Nephron (organoid): ENCODE data around the gene BDH1.
"Not testable (repeated sequence)": the region's sequence is repeated elsewhere in the genome, so short reads cannot be mapped to it uniquely, and the experiment has no call there.

ENCODE experiments used
- H3K27ac Mint-ChIP-seq, 3 experiments: 2 replicates each; pipeline ENCODE4 v1.8.0; 2020; ENCODE audit warnings: mixed read lengths in 3 of 3, mild to moderate bottlenecking in 2 of 3, moderate library complexity in 1 of 3
- H3K27me3 Mint-ChIP-seq: 2 replicates; pipeline ENCODE4 v1.8.0; 2021; ENCODE audit warnings: low read depth, mild to moderate bottlenecking, moderate library complexity, mixed read lengths
- H3K36me3 Mint-ChIP-seq: 2 replicates; pipeline ENCODE4 v1.8.0; 2020; ENCODE audit warnings: low read depth, mixed read lengths
- H3K4me1 Mint-ChIP-seq: 2 replicates; pipeline ENCODE4 v1.8.0; 2020; ENCODE audit warnings: mixed read lengths
- H3K4me3 Mint-ChIP-seq, 3 experiments: 2 replicates each; pipeline ENCODE4 v1.8.0; 2020; ENCODE audit warnings: mild to moderate bottlenecking in 3 of 3, mixed read lengths in 3 of 3, moderate library complexity in 2 of 3
- H3K9me3 Mint-ChIP-seq: 2 replicates; pipeline ENCODE4 v1.8.0; 2020; ENCODE audit warnings: mixed read lengths
- CTCF ChIP-seq, 3 experiments: fragments of 200-600 bp; sonication (generic); IDR thresholded peaks; one replicate each; pipeline ENCODE4 v1.5.0; 2021; ENCODE audit warnings: antibody characterized with exemption in 3 of 3; ENCODE audit not compliant: unreplicated experiment in 3 of 3

The BDH1 gene

GRCh38 chr3:197591816-197592215 lies 36.0 kb upstream of the BDH1 start:
- Mint-ChIP-seq H3K9me3 (no peaks in the 10 kb centered on the region), H3K4me1 (no peaks in the 10 kb centered on the region), H3K36me3 (no peaks in the 10 kb centered on the region), H3K27ac (no peak overlapping the region), H3K4me3 (no peak overlapping the region), H3K27me3 (no peaks in the 10 kb centered on the region)
- no peak for TF ChIP-seq CTCF (IDR thresholded peaks at IDR 0.05; ENCODE audit: unreplicated experiment in 3 of 3)

DNA sequence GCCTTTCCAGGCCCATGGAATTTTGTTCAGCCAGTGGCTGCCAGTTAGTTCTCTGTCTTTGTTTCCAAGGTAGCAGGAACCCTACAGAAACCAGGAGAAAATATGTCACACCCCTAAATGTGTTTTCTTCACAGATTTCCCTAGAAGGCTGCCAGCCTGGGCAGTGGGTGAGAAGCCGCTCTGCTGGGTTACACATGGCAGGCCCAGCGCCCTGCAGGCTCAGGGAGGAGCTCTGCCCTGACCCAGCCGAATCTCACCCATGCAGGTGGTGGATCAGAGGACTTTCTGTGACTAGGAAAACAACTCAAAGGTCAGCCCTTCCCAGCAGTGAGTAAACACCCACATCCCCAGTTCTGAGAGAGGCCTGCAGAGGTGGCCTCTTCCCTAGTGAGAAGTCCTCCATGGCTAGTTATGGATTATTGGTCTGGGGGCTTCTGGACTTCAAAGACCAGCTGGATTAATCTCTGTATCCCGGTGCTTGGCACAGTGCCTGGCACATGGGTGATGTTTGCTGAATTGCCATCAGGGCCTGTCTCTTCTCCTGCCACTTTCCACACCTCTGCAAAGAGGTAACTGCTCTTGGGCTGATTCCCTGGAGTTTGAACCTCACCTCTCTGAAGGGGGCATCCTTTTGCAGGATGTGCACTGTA lies 34.7 kb upstream of the BDH1 start:
- H3K27me3 Mint-ChIP-seq, result no peaks in the 10 kb centered on the region
- TF ChIP-seq CTCF (IDR thresholded peaks at IDR 0.05; ENCODE audit: unreplicated experiment in 3 of 3), result no peak
- H3K4me1 Mint-ChIP-seq, result no peaks in the 10 kb centered on the region
- H3K36me3 Mint-ChIP-seq, result no peaks in the 10 kb centered on the region
- H3K4me3 Mint-ChIP-seq, result no peak overlapping the region
- H3K27ac Mint-ChIP-seq, result peak overlapping the region in 1 of 3 experiments; percentile 46
- H3K9me3 Mint-ChIP-seq, result no peaks in the 10 kb centered on the region

GRCh38 chr3:197589545-197589944 lies 33.8 kb upstream of the BDH1 start:
- H3K27me3 Mint-ChIP-seq, result no peaks in the 10 kb centered on the region
- H3K9me3 Mint-ChIP-seq, result no peaks in the 10 kb centered on the region
- H3K36me3 Mint-ChIP-seq, result no peaks in the 10 kb centered on the region
- TF ChIP-seq CTCF (IDR thresholded peaks at IDR 0.05; ENCODE audit: unreplicated experiment in 3 of 3), result no peak
- no peaks in the 10 kb centered on the region for H3K4me1 Mint-ChIP-seq
- H3K27ac Mint-ChIP-seq, result no peak overlapping the region
- H3K4me3 Mint-ChIP-seq, result no peak overlapping the region

DNA sequence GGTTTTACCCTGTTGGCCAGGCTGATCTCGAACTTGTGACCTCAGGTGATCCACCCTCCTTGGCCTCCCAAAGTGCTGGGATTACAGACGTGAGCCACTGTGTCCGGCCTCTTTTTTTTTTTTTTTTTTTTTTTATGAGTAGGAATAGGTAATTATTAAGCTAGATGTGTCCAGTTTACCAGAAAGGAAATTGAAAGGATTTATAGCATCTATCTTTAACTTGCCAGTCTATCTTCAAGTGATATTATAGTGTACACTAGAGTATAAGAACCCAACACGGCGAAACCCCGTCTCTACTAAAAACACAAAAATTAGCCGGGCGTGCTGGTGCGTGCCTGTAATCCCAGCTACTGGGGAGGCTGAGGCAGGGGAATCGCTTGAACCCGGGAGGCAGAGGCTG lies 31.0 kb upstream of the BDH1 start:
- not testable (repeated sequence) for H3K9me3 Mint-ChIP-seq, H3K4me1 Mint-ChIP-seq, H3K4me3 Mint-ChIP-seq, H3K36me3 Mint-ChIP-seq, H3K27me3 Mint-ChIP-seq, H3K27ac Mint-ChIP-seq

DNA sequence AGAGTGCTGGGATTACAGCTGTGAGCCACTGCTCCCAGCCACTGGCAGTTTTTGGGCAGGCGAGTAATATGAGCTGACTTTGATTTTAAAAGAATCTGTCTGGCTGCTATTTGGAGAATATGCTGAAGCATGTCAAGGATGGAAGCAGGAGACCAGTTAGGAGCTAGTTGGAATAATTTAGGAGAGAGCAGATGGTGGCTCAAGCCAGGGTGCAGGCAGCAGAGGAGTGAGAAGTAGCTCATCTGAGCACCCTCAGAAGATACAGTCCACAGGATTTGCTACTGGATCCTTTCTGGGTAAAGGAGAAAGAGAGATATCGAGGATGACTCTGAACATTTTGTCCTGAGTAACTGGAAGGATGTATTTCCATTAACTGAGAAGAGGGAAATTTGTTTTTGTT lies 30.4 kb upstream of the BDH1 start:
- H3K36me3 Mint-ChIP-seq, result no peaks in the 10 kb centered on the region
- no peak for TF ChIP-seq CTCF (IDR thresholded peaks at IDR 0.05; ENCODE audit: unreplicated experiment in 3 of 3)
- H3K27ac Mint-ChIP-seq, result no peak overlapping the region
- H3K9me3 Mint-ChIP-seq, result peaks cover under 1% of the 10 kb centered on the region
- peaks cover 4% of the 10 kb centered on the region for H3K27me3 Mint-ChIP-seq
- no peaks in the 10 kb centered on the region for H3K4me1 Mint-ChIP-seq
- no peak overlapping the region for H3K4me3 Mint-ChIP-seq

DNA sequence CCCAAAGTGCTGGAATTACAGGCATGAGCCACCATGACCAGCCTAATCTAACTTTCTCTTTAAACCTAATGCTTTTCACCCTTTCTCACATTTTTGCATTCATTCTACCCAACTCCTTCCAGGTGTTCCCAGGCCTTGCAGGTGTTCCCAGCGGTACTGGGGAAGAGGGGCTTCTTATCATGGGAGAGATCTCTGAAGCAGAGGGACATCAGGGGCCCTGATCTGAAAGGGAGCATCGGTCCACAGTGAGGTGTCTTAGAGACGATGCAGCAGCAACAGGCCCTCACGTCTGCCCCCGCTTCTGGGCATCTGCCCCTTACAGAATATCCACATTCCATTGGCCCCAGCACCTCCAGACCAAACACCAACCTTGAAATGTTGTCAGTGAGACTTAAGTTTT lies 29.0 kb upstream of the BDH1 start:
- Mint-ChIP-seq H3K4me1 (no peaks in the 10 kb centered on the region), H3K27ac (no peak overlapping the region), H3K36me3 (no peaks in the 10 kb centered on the region), H3K9me3 (peaks cover 13% of the 10 kb centered on the region), H3K4me3 (no peak overlapping the region), H3K27me3 (peaks cover 4% of the 10 kb centered on the region)
- no peak for TF ChIP-seq CTCF (IDR thresholded peaks at IDR 0.05; ENCODE audit: unreplicated experiment in 3 of 3)
